ENCODE measurements around the gene PTGFRN.
"Not testable (repeated sequence)": the region's sequence is repeated elsewhere in the genome, so short reads cannot be mapped to it uniquely, and the experiment has no call there.

PTGFRN gene

DNA sequence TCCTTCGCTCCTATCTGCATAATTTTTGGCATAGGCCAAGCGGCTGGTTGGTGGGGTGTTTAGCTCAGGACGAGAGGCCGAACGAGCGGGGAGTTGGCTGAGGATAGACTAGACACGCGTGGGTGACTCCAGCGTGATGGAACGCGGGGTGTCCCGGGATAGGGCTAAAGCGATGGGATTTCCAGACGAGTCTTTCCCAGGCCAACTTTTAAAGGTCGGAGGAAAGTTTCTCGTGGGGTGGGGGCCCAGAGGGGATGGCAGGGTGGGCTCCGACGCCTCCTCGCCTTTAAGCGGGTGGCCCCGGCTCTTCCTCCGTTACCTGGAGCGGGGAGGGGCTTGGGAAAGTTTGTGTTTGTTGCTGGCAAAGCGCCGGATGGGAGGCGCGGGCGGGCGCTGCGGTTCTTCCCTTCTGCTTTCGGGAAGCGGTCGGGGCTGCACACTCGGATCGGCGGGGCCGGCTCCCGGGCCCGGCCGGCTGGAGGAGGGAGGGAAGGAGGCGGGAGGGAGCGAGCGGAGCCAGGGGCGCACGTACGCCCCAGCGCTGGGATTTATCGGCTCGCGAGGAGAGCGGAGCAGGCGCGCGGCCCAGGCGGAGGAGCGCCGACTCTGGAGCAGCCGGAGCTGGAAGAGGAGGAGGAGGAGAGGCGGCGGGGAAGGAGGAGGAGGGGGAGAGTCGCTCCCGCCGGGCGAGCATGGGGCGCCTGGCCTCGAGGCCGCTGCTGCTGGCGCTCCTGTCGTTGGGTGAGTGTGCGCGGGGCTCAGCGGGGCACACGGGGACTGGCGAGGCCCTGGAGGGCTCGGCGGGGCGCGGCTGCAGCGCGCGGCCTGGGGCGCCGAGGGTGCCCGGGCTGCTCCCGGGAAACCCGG, at the start of gene PTGFRN:
TSS of gene PTGFRN (plus strand) at position 405 of the 867 bp plus-strand sequence. CDS start at position 693, 288 bp downstream.
- DNase-seq (ENCODE audit: low read depth in 2 of 2, low spot score in 1 of 2): no peak

DNA sequence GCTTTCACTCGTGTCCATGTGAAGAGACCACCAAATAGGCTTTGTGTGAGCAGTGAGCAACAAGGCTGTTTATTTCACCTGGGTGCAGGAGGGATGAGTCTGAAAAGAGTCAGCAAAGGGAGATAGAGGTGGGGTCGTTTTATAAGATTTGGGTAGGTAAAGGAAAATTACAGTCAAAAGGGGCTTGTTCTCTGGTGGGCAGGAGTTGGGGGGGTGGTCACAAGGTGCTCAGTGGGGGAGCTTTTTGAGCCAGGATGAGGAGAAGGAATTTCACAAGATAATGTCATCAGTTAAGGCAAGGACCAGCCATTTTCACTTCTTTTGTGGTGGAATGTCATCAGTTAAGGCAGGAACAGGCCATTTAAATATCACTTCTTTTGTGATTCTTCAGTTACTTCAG, 49.5 kb upstream of the PTGFRN start:
- DNase-seq (ENCODE audit: low read depth in 2 of 2, low spot score in 1 of 2): not testable (repeated sequence)

DNA sequence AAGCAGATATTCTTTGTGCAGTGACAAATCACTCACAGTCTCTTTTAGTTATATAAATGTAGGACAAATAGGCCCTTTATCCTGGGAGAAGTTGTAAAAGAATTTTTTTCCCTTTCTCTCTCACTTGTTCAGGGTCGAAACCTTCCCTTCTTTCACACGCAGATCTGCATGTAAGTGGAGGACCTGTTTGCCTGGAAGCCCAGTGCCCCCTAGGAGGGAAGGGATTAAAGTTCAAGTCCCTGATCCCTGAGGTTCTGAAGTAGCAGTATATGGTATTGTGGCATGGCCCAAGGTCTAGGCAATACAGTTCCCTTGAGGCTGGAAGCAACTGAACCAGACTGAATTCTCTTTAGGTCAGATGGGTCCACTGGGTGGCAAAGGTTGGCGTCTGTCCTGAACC, 48.6 kb upstream of the PTGFRN start:
- DNase-seq (ENCODE audit: low read depth in 2 of 2, low spot score in 1 of 2): no peak

DNA sequence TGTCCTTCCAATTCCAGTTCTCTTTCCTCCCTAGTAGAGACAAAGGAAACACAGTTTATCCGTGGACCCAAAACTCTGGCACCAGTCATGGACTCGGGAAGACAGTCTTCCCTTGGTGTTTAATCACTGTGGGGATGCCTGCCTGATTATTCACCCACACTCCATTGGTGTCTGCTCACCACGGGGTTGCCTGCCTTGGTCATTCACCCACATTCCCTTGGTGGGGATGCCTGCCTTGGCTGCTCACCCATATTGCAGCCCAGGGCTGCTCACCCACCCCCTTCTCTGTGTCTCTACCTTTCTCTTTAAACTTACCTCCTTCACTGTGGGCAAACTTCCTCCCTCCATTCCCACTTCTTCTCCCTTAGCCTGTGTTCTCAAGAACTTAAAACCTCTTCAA, 46.7 kb upstream of the PTGFRN start:
- DNase-seq (ENCODE audit: low read depth in 2 of 2, low spot score in 1 of 2): not testable (repeated sequence)

DNA sequence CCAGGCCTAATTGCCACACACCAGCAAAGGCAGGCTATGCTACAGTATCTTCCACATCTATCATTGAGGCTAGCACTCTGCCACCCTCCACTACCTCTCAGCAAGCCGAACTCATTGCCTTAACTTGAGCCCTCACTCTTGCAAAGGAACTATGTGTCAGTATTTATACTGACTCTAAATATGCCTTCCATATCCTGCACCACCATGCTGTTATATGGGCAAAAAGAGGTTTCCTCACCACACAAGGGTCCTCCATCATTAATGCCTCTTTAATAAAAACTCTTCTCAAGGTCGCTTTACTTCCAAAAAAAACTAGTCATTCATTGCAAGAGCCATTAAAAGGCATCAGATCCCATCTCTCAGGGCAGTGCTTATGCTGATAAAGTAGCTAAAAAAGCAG, 43.2 kb upstream of the PTGFRN start:
- not testable (repeated sequence) for DNase-seq (ENCODE audit: low read depth in 2 of 2, low spot score in 1 of 2)

DNA sequence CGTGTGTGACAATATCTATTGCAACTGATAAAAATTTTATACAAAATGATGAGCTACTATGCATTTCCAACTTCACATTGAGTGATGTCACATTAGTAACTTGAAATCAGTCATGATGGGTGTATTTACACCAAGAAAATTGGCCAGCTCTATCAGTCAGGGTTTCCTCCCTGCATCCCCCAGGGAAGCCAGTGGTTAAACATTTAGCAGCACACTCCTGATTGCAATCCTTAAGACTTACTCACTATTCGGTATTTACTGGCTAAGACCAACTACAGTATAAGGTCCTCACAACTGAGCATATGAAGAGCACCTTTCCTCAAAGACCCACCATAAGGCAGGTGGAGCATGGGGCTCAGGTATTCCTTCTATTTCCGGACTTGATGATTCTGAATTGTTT, 41.3 kb upstream of the PTGFRN start:
- no peak for DNase-seq (ENCODE audit: low read depth in 2 of 2, low spot score in 1 of 2)

DNA sequence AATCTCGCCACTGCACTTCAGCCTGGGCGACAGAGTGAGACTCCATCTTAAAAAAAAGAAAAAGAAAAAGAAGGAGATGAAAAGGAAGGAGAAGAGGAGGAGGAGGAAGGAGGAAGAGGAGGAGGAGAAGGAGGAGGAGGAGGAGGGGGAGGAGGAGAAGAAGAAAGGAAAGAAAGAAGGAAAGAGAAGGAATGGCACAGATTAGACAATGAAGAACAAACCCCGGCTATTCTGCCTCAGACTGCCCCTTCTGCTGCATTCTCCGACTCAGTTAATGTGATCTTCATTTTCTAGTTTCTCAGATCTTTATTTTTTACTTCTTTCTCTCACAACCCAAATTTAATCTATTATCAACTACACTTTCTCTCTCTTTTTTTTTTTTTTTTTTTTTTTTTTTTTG, 40.1 kb upstream of the PTGFRN start:
- no peak for DNase-seq (ENCODE audit: low read depth in 2 of 2, low spot score in 1 of 2)

DNA sequence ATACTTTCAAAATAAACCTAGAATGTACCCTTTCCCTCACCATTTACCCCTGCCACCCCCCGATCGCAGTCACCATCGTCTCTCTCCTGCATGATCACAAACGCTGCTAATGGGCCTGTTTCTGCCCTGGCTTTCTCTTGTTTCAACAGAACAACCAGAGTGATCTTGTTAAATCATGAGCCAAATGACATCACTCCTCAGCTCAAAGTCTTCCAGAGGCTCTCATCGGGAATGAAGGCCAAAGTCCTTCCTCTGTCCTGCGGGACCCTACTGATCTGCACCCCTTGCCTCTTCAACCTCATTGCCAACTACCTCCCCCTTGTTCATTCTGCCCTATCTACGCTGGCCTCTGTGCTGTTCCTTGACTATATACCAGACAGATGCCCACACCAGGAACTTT, 39.4 kb upstream of the PTGFRN start:
- DNase-seq (ENCODE audit: low read depth in 2 of 2, low spot score in 1 of 2): no peak

DNA sequence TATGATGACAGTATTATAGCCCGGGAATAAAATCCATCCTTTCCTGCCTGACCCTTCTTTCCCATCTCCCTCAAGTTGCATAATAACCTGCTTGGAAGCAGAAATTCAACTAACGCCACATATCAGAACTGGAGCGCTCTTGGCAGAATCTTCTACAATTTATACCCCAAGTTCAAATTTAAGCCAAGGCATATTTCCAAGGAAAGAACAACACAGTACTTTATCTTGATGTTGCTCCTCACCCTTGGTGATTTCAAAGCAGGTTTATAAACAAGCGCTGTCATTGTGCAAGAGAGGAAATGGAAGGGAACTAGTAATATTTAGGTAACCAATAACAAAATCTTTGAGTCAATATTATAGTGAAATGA, 38.0 kb upstream of the PTGFRN start:
- no peak for DNase-seq (ENCODE audit: low read depth in 2 of 2, low spot score in 1 of 2)

DNA sequence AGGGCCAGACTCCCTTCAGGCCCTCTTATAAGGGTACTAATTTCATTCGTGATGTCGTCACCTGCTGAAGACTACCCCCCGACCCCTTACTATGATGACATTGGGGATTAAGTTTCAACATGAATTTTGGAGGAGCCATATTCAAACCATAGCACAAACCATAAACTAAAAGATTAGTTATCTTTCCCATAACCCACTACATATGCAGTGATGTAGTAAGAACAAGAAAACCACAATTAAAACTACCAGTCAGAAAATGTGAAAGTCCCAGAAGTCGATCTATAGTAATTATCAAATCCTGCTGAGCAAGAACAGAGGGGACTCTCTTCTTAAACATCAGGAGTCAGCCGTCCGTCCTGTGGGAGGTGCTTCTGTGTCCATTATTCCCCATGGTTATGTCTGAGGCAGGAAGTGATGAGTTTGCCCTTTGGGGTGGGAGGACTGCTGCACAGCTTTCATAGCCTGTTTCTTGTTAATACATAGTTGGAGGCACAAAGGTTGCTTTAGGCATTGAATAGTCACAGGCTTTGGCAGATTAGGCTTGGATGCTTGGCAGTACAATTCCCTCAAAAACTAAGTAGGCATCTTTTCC, 35.9 kb upstream of the PTGFRN start:
- no peak for DNase-seq (ENCODE audit: low read depth in 2 of 2, low spot score in 1 of 2)

DNA sequence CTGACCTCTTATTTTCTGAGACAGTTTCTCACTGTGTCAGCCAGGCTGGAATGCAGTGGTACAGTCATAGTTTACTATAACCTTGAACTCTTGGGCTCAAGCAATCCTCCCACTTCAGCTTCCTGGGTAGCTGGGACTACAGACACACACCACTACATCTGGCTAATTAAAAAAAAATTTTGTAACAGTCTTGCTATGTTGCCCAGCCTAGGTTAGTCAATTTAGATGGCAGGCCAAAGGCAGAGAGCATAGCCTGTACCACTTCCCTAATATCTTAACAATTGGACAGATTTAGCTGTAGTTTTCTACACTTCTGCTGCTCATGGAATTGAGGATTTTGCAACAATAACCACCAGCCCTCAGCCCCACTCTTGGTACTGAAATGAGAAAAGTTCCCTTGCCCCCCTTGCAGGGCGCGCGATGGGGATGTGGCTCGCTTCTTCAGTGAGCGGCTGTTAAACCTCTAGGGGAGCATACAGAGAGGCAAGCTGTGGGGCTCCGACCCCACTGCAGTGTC, 34.9 kb upstream of the PTGFRN start:
- no peak for DNase-seq (ENCODE audit: low read depth in 2 of 2, low spot score in 1 of 2)

DNA sequence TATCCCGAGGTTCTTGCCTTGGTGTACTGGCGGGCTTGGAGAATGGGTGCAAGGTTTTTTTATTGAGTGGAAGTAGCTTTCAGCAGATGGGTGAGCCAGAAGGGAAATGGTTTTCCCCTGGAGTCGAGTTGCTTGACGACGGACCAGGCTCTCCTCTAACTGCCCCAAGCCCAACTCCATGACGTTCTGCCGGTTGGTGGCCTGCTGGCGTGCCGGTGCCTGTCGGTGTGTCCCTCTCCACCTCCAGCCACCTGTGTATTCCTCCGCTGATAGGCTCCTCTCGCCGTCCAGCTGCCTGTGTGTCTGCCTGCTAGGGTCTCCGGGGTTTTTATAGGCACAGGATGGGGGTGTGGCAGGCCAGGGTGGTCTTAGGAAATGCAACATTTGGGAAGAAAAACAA, 34.3 kb upstream of the PTGFRN start:
- no peak for DNase-seq (ENCODE audit: low read depth in 2 of 2, low spot score in 1 of 2)

DNA sequence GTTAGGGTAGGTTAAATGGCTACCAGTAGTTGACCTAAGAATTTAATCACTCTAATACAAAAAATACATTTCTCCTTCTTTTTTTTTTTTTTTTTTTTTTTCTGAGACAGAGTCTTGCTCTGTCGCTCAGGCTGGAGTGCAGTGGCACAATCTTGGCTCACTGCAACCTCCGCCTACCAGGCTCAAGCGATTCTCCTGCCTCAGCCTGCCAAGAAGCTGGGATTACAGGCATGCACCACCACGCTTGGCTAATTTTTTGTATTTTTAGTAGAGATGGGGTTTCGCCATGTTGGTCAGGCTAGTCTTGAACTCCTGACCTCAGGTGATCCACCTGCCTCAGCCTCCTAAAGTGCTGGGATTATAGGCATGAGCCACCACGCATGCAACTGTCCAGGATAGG, 33.8 kb upstream of the PTGFRN start:
- DNase-seq (ENCODE audit: low read depth in 2 of 2, low spot score in 1 of 2): not testable (repeated sequence)

DNA sequence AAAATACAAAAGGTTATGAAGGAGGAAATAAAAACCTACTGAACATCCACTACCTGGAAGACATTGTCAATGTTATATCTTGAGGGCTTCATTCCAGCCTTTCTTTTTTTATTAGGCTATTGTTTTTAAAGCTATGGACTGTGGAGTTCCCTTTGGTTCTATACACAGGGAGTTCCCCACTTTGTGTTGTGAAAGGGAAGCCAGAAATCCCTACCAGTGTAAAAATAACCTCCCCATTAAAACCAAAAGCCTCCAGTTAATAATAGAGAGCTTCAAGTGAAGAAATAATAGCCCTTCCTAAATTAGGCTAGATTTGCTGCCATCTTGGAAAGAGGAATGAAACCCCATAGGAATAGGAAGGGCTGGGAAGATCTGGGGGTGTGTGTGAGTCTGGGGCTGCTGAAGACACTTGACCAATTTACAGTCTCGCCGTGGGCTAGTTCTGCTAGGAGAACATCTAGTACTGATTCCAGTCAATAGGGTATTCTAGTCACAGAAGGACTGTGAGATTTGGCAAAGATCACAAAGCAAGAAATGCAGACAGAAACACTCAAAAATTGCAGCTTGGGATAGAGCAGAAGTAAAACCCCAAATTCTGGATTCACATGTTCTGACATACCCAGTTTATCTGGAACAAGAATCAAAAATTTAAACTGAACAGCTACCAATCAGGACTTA, 32.4 kb upstream of the PTGFRN start:
- no peak for DNase-seq (ENCODE audit: low read depth in 2 of 2, low spot score in 1 of 2)

DNA sequence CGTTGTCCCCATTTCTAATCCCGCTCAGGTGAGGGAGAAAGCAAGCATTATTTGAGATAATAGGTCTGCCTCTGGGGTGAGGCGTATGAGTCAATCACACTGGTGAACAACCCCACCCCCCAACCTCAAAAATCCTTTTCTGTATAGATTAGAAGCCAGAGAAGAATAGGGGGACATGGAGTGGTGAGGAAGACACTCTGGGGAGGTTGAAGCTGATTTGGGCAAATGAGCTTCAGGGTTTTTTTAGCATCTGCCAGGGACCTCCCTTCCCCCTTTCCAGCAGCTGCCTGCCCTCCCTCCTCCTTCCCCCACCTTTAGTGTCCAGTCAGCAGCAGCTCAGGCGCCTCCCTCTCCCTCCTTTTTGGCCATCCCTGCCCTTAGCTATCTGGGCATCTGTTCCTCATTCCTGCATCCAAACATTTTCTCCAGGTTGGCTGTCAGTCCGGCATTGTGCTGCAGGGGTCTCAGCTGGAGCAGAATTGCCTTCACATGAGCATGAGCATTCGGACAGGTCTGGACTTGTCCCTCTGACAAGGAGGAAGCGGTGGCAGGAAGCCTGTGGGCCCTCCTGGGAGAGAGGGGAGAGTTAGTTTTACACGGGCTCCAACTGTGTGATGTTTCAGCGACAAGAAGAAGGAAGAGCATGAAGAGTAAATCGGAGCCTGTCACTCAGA, 30.8 kb upstream of the PTGFRN start:
- DNase-seq (ENCODE audit: low read depth in 2 of 2, low spot score in 1 of 2): no peak

DNA sequence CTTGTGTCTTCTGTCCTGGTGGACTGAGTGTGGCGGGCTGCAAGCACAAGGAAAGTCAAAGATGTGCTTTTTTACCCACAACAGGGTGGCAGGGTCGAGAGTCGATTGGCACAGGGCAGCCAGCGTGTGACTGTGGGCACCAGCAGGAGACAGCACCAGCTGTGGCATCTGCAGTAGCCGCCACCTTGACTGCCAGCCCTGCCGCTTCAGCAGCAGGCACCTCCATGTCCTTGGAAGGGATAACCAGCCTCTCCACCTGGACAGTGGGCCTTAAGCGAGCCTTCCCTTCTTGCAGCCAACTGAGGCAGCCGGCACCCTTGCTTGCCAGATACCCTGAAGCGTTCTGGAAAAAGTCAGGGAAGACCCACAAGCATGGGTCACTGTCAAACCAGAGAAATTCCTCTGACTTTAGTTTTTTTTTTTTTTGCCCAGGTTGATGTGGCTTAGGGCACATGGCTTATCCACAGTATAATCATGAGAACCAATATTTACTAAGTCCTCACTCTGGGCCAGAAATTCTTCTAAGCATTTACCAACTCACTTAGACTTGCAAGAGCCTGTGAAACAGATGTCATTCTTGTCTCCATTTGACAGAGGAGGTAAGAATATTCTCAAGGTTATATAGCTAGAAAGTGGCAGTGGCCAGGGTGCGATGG, 30.1 kb upstream of the PTGFRN start:
- no peak for DNase-seq (ENCODE audit: low read depth in 2 of 2, low spot score in 1 of 2)

DNA sequence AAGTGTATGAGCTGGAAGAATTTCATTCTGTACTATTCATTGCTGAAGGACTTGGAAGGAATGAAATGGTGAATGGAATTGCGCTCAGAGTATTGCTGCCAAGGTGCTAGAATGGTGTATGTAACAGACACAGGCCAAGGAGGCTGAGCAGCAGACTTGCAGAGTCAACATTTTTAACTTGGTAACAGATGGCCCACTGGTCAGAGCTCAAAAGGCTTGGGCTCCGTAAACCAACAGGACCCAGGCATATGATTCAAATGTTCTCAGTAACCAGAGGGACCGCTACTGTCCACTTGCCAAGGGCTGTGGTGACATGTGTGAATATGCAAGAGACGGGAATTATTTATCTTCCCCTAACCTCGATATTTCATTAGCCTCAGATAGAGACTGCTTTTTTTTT, 28.8 kb upstream of the PTGFRN start:
- DNase-seq (ENCODE audit: low read depth in 2 of 2, low spot score in 1 of 2): no peak

DNA sequence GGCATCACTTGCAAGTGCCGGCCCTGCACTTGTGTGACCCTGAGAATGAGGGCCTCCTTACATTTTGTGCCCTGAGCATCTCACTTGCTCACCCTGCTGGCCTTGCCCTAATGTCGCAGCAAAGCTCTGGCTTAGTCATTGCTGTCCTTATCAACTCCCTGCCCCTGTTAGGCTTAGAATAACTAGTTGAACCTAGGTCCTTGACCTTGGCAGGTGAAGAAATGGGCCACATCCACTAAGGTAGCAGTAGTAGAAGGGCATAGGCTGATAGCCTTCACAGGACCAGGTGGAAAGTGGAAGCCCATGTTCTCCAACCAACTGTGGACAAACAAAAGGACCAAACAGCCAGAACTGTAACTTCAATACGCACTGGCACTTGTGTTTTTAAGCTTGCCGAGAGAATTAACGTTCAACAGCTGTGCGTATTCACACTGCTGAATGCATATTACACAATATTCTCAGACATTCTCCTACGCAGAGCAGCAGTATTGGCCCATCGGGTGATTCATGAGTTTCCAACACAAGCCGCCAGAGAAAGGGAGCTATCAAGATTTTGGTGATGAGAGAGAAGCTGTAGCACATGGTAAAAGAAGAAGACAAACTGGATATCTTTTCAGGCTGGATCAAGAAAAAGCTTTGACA, 27.7 kb upstream of the PTGFRN start:
- DNase-seq (ENCODE audit: low read depth in 2 of 2, low spot score in 1 of 2): no peak

DNA sequence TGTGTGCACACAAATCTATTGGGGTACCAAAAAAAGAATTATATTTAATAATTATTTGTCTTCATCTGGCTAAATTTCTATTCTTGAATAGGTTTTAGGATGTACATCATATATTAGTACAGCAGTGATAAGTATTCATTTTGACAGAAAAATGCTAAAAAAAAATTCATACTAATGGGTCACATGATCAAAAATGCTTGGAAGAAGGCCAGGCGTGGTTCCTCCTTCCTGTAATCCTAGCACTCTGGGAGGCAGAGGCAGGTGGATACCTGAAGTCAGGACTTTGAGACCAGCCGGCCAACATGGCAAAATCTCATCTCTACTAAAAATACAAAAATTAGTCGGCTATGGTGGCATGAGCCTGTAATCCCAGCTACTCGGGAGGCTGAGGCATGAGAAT, 26.9 kb upstream of the PTGFRN start:
- DNase-seq (ENCODE audit: low read depth in 2 of 2, low spot score in 1 of 2): no peak

DNA sequence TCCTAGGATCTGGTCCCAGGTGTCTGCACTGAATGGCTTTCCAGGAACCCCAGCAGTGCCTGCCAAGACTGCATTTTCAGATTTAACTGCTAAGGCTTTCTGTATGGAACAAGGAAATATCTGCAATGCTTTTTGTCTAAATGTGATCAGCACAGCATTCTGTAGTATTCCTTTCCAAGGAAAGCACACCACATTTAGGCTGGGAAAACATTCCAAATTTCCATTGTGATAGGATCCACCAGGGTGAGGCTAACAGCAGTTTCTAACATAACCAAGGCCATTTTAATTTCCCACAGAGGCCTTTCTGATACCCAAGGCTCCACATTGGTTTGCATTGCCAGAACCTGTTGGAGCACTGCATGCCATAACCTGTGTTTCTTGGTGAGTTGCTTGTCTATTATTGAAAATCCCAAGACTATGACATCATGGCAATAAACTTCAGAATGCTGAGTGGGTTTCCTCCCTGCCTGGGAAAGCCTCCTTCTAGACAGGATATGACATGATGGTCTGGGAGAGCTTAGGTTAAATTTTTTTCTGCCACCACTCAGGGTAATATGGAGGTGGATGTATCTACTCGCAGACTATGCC, 23.3 kb upstream of the PTGFRN start:
- no peak for DNase-seq (ENCODE audit: low read depth in 2 of 2, low spot score in 1 of 2)

Measured in stimulated activated CD8-positive, alpha-beta memory T cell treated with anti-CD3 and anti-CD28 coated beads, Interleukin-4, amount 100 ng/mL, for 4 hours (primary cell).